Heart left ventricle (tissue), 13 donors: ENCODE data around the gene MPV17.

ENCODE experiments used
- POLR2A ChIP-seq, 2 donors: fragments of 450-650 bp; IDR thresholded peaks; one replicate each; pipeline ENCODE4 v1.6.1; 2017; ENCODE audit warnings: antibody characterized with exemption in 2 of 2, mild to moderate bottlenecking in 2 of 2, moderate library complexity in 2 of 2
- TF ChIP-seq, protein P1 (sequence below), 12 donors: fragments of 200-600 bp; sonication (generic) in 4 of 12; IDR thresholded peaks; one replicate each; pipeline versions ENCODE4 v1.5.0 to v1.8.0; 2018 to 2022; ENCODE audit warnings: antibody characterized with exemption in 12 of 12, mild to moderate bottlenecking in 5 of 12
- donor health status: ischemic (EF 13 %, LVEDD 7.1; RV severe dilation, severe dysfunction).
- donor health status: DM: no; HTN: yes; CAD: no.
- donor health status: DM: no; HTN: no; CAD: no.
- donor health status: ischemic (EF 25% LVEDD 6.9; RV normal size, moderate dysfunction).
- donor health status: ischemic (EF 25% LVEDD 5.7; RV mildly dilated, moderate dysfunction).
- donor health status: ischemic (EF 35%, LVEDD 5.7; RV mildly dilated, moderate dysfunction).
- donor health status: nonischemic (EF 11% LVEDD 7.7; RV severe dilation, severe dysfunction).
- donor health status: DM: yes; HTN: yes; CAD: no.
- donor health status: PGD.
- donor health status: ischemic (EF 29% LVEDD 5.4; RV normal size, mild dysfunction).
- donor health status: nonischemic (EF 23%, LVEDD 6.1; RV moderate dilation, normal function).

DNA sequence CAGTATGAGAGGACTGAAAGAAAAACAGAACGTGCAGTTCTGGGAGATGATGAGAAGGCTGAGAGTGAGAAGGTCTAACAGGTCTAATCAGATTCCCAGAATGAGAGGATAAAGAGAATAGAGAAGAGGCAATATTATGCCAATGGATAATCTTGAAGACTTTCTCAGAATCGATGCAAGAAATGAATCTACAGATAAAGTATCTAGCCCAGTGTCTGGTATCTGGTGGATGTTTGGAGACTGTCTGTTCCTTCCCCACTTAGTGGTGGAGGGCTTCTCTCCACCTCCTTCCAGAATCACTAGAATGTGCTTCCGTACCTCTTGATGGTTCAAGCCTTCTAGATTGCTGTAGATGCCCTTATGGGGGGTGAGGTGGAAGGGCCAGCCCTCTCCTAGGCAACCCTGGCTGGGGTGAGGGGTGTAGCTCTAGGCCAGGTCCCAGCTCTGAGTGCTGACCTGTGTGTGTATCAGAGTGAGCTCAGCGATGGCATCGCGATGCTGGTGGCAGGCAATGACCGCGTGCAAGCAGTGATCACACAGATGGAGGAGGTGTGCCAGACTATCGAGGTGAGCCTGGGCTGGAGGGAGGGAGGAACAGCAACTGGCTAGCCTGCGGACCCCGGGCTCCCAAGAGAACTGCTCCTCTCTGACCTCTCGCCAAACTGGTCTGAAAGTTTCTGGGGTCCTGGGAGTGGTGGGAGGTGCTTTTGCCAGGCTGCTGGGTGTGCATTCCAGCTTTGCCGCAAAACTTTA, 18.2 kb downstream of the MPV17 start:
- TF ChIP-seq, protein P1, sequence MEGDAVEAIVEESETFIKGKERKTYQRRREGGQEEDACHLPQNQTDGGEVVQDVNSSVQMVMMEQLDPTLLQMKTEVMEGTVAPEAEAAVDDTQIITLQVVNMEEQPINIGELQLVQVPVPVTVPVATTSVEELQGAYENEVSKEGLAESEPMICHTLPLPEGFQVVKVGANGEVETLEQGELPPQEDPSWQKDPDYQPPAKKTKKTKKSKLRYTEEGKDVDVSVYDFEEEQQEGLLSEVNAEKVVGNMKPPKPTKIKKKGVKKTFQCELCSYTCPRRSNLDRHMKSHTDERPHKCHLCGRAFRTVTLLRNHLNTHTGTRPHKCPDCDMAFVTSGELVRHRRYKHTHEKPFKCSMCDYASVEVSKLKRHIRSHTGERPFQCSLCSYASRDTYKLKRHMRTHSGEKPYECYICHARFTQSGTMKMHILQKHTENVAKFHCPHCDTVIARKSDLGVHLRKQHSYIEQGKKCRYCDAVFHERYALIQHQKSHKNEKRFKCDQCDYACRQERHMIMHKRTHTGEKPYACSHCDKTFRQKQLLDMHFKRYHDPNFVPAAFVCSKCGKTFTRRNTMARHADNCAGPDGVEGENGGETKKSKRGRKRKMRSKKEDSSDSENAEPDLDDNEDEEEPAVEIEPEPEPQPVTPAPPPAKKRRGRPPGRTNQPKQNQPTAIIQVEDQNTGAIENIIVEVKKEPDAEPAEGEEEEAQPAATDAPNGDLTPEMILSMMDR (IDR thresholded peaks at IDR 0.05) = no peak
- no peak for TF ChIP-seq POLR2A (IDR thresholded peaks at IDR 0.05)
